H9 (cell line): ENCODE results near the gene TFF2. TPM values are rescaled to one million over a fixed set of nuclear protein-coding genes. Genes with fewer than 3 reads are reported as not detected.

ENCODE experiments used
- DNase-seq: peaks from one replicate; pipeline ENCODE4 v3.0.0-alpha.2; 2017
- H2AFZ ChIP-seq: one replicate; pipeline ENCODE4 v1.6.1; 2013; ENCODE audit warnings: mild to moderate bottlenecking, low read length, control low read depth, moderate library complexity
- H2AK5ac ChIP-seq: 2 replicates; pipeline ENCODE4 v1.6.1; 2013; ENCODE audit warnings: low read length, control low read depth, mixed read lengths; ENCODE audit not compliant: insufficient read length
- H2BK120ac ChIP-seq: one replicate; pipeline ENCODE4 v1.6.1; 2013; ENCODE audit warnings: low read depth, mild to moderate bottlenecking, low read length, control low read depth, inconsistent platforms; ENCODE audit not compliant: poor library complexity, severe bottlenecking
- H2BK12ac ChIP-seq: 2 replicates; pipeline ENCODE4 v1.6.1; 2013; ENCODE audit warnings: low read length, control low read depth, mixed read lengths, low read depth; ENCODE audit not compliant: insufficient read length
- H2BK15ac ChIP-seq: 2 replicates; pipeline ENCODE4 v1.6.1; 2013; ENCODE audit warnings: low read depth, low read length, control low read depth
- H2BK20ac ChIP-seq: one replicate; pipeline ENCODE4 v1.6.1; 2013; ENCODE audit warnings: low read depth, mild to moderate bottlenecking, low read length, control low read depth, inconsistent platforms; ENCODE audit not compliant: poor library complexity, severe bottlenecking
- H2BK5ac ChIP-seq: 2 replicates; pipeline ENCODE4 v1.6.1; 2013; ENCODE audit warnings: low read length, control low read depth, mixed read lengths; ENCODE audit not compliant: insufficient read length
- H3K14ac ChIP-seq: 2 replicates; pipeline ENCODE4 v1.6.1; 2013; ENCODE audit warnings: low read length, control low read depth; ENCODE audit not compliant: insufficient read depth
- H3K18ac ChIP-seq: 2 replicates; pipeline ENCODE4 v1.6.1; 2013; ENCODE audit warnings: low read depth, mild to moderate bottlenecking, mixed read lengths, low read length, control low read depth; ENCODE audit not compliant: insufficient read length
- H3K23ac ChIP-seq: 2 replicates; pipeline ENCODE4 v1.6.1; 2013; ENCODE audit warnings: low read length, control low read depth, mixed read lengths, low read depth; ENCODE audit not compliant: insufficient read length
- H3K23me2 ChIP-seq: 2 replicates; pipeline ENCODE4 v1.6.1; 2013; ENCODE audit warnings: low read depth, mild to moderate bottlenecking, mixed read lengths, low read length, control low read depth; ENCODE audit not compliant: insufficient read length, poor library complexity, severe bottlenecking
- H3K27ac ChIP-seq: 2 replicates; pipeline ENCODE4 v1.5.1; 2013; ENCODE audit warnings: low read length, control low read depth, mixed read lengths, low read depth; ENCODE audit not compliant: insufficient read length
- H3K27me3 ChIP-seq: 2 replicates; pipeline ENCODE4 v1.6.1; 2013; ENCODE audit warnings: low read length, control low read depth, inconsistent platforms; ENCODE audit not compliant: insufficient read depth
- H3K4ac ChIP-seq: 2 replicates; pipeline ENCODE4 v1.6.1; 2013; ENCODE audit warnings: low read depth, mild to moderate bottlenecking, control low read depth, inconsistent platforms, low read length, moderate library complexity
- H3K4me1 ChIP-seq: 2 replicates; pipeline ENCODE4 v1.6.1; 2013; ENCODE audit warnings: low read length, control low read depth, inconsistent platforms; ENCODE audit not compliant: insufficient read depth
- H3K4me2 ChIP-seq: 2 replicates; pipeline ENCODE4 v1.6.1; 2013; ENCODE audit warnings: low read length, control low read depth, mixed read lengths; ENCODE audit not compliant: insufficient read length, insufficient read depth
- H3K56ac ChIP-seq: 2 replicates; pipeline ENCODE4 v1.6.1; 2013; ENCODE audit warnings: low read depth, mild to moderate bottlenecking, mixed read lengths, low read length, control low read depth; ENCODE audit not compliant: insufficient read length
- H3K79me1 ChIP-seq: 2 replicates; pipeline ENCODE4 v1.6.1; 2013; ENCODE audit warnings: low read depth, mild to moderate bottlenecking, moderate library complexity, low read length, control low read depth, inconsistent platforms; ENCODE audit not compliant: insufficient read depth, poor library complexity, severe bottlenecking
- H3K79me2 ChIP-seq: 2 replicates; pipeline ENCODE4 v1.6.1; 2013; ENCODE audit warnings: low read length, control low read depth, inconsistent platforms; ENCODE audit not compliant: insufficient read depth
- H3K9ac ChIP-seq: 2 replicates; pipeline ENCODE4 v1.6.1; 2013; ENCODE audit warnings: low read length, control low read depth, mixed read lengths; ENCODE audit not compliant: insufficient read length; ENCODE audit errors: extremely low read depth
- H3K9me3 ChIP-seq: one replicate; pipeline ENCODE4 v1.6.1; 2013; ENCODE audit warnings: low read depth, low read length, inconsistent platforms; ENCODE audit not compliant: control insufficient read depth
- H3T11ph ChIP-seq: one replicate; pipeline ENCODE4 v1.6.1; 2013; ENCODE audit warnings: mild to moderate bottlenecking, low read length, control low read depth, inconsistent platforms
- H4K20me1 ChIP-seq: one replicate; pipeline ENCODE4 v1.6.1; 2013; ENCODE audit not compliant: control insufficient read depth, insufficient read length, insufficient read depth
- H4K5ac ChIP-seq: 2 replicates; pipeline ENCODE4 v1.6.1; 2013; ENCODE audit warnings: low read depth, mild to moderate bottlenecking, mixed read lengths, low read length, control low read depth; ENCODE audit not compliant: insufficient read length
- H4K8ac ChIP-seq: replicated peaks from 2 replicates; pipeline ENCODE4 v1.6.1; 2013; ENCODE audit warnings: low read length, control low read depth, mixed read lengths, low read depth; ENCODE audit not compliant: insufficient read length
- H4K91ac ChIP-seq: 2 replicates; pipeline ENCODE4 v1.6.1; 2013; ENCODE audit warnings: low read depth, mild to moderate bottlenecking, moderate library complexity, mixed read lengths, low read length, control low read depth; ENCODE audit not compliant: insufficient read length
- H3K27ac Mint-ChIP-seq, 3 experiments: 2 replicates in 2 of 3; 3 replicates in 1 of 3; pipeline ENCODE4 v1.8.0; 2020 to 2021; ENCODE audit warnings: mixed read lengths in 3 of 3, mild to moderate bottlenecking in 1 of 3, moderate library complexity in 1 of 3
- H3K27me3 Mint-ChIP-seq: 2 replicates; pipeline ENCODE4 v1.8.0; 2021; ENCODE audit warnings: low read depth, mild to moderate bottlenecking, moderate library complexity, mixed read lengths
- H3K36me3 Mint-ChIP-seq, 3 experiments: 2 replicates in 2 of 3; 3 replicates in 1 of 3; pipeline ENCODE4 v1.8.0; 2020 to 2021; ENCODE audit warnings: low read depth in 3 of 3, mixed read lengths in 3 of 3; ENCODE audit not compliant: insufficient read depth in 1 of 3
- H3K4me1 Mint-ChIP-seq, 2 experiments: 2 replicates each; pipeline ENCODE4 v1.8.0; 2020; ENCODE audit warnings: mixed read lengths in 2 of 2
- H3K4me3 Mint-ChIP-seq, 2 experiments: 2 replicates in 1 of 2; 3 replicates in 1 of 2; pipeline ENCODE4 v1.8.0; 2020 to 2021; ENCODE audit warnings: mild to moderate bottlenecking in 2 of 2, mixed read lengths in 2 of 2, moderate library complexity in 1 of 2
- H3K9me3 Mint-ChIP-seq, 2 experiments: 2 replicates in 1 of 2; 3 replicates in 1 of 2; pipeline ENCODE4 v1.8.0; 2020; ENCODE audit warnings: mild to moderate bottlenecking in 2 of 2, mixed read lengths in 2 of 2, moderate library complexity in 1 of 2
- WGBS: extraction: QIAGEN DNeasy Blood & Tissue Kit; methylation state at CpG from one replicate; pipeline ENCODE4 v1.1.7; 2013; ENCODE audit warnings: missing lambda C conversion rate, low lambda C conversion rate, mixed read lengths; ENCODE audit not compliant: insufficient read length; ENCODE audit errors: extremely low coverage; 5-methylcytosine and 5-hydroxymethylcytosine counted together
- total RNA-seq: library from RNA; stranded (reverse); gene quantifications from 2 replicates; pipeline ENCODE4 v1.2.1, GENCODE V29; 2021
- TF ChIP-seq, protein P1 (sequence below): fragments of 200-600 bp; sonication (generic); conservative IDR thresholded peaks from 3 replicates; pipeline ENCODE4 v1.8.0; 2021; ENCODE audit warnings: antibody characterized with exemption, mild to moderate bottlenecking

Gene TFF2
- total RNA-seq, 1 experiment from 2014 or later = not detected

DNA sequence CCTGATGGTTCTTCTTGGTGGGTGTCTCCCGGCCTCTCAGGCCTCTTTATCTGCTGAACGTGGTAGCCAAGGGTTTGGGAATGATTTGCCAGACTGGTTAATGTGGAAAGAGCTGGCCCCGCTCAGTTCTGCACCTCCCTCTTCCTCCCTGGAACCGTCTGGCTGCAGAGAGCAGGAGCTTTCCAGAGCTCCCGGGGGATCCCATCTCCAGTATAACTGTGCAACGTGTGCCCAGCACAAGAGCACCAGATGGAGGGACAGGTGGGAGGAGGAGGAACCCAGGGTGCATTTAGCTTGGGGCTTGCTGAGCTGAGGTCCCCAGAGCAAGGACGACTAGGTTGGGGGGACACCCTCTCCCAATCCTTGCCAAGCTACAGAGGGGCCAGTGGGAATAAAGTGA, 10.5 kb upstream of the TFF2 start:
- H3K4ac ChIP-seq = no peak overlapping the region
- DNase-seq = no peak
- Mint-ChIP-seq H3K4me1 (no peaks in the 10 kb centered on the region; a peak in 1 of 4 replicates), H3K27me3 (peaks cover 5% of the 10 kb centered on the region), H3K36me3 (peaks cover 0 to 5% (median 4%) of the 10 kb centered on the region in 3 experiments; a peak in 5 of 7 replicates), H3K4me3 (no peak overlapping the region), H3K9me3 (peaks cover 9 to 18% of the 10 kb centered on the region in 2 experiments), H3K27ac (no peak overlapping the region)
- no peak overlapping the region for H4K5ac ChIP-seq
- H2BK5ac ChIP-seq = no peak overlapping the region
- TF ChIP-seq, protein P1, sequence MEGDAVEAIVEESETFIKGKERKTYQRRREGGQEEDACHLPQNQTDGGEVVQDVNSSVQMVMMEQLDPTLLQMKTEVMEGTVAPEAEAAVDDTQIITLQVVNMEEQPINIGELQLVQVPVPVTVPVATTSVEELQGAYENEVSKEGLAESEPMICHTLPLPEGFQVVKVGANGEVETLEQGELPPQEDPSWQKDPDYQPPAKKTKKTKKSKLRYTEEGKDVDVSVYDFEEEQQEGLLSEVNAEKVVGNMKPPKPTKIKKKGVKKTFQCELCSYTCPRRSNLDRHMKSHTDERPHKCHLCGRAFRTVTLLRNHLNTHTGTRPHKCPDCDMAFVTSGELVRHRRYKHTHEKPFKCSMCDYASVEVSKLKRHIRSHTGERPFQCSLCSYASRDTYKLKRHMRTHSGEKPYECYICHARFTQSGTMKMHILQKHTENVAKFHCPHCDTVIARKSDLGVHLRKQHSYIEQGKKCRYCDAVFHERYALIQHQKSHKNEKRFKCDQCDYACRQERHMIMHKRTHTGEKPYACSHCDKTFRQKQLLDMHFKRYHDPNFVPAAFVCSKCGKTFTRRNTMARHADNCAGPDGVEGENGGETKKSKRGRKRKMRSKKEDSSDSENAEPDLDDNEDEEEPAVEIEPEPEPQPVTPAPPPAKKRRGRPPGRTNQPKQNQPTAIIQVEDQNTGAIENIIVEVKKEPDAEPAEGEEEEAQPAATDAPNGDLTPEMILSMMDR = no peak
- no peak overlapping the region for H4K91ac ChIP-seq
- H3K79me1 ChIP-seq = no peaks in the 10 kb centered on the region
- no peak overlapping the region for H3K56ac ChIP-seq
- WGBS = no CpG with 5 or more reads among the region's 7 CpGs
- no peaks in the 10 kb centered on the region for H3K9me3 ChIP-seq
- H3K79me2 ChIP-seq = no peaks in the 10 kb centered on the region
- H2AFZ ChIP-seq = no peak overlapping the region
- H3K14ac ChIP-seq = no peak overlapping the region
- H3K23me2 ChIP-seq = no peaks in the 10 kb centered on the region
- H3K9ac ChIP-seq = no peak overlapping the region
- H2BK15ac ChIP-seq = no peak overlapping the region
- H3K4me1 ChIP-seq = no peaks in the 10 kb centered on the region; the same call in 1 of the 2 replicates
- H3T11ph ChIP-seq = no peak overlapping the region
- no peak overlapping the region for H2BK12ac ChIP-seq
- H3K18ac ChIP-seq = no peak overlapping the region
- no peak overlapping the region for H4K8ac ChIP-seq
- no peak overlapping the region for H3K23ac ChIP-seq
- H3K4me2 ChIP-seq = no peak overlapping the region
- H2BK120ac ChIP-seq = no peak overlapping the region
- no peak overlapping the region for H3K27ac ChIP-seq
- no peaks in the 10 kb centered on the region for H3K27me3 ChIP-seq
- no peak overlapping the region for H2AK5ac ChIP-seq
- H2BK20ac ChIP-seq = no peak overlapping the region
- no peaks in the 10 kb centered on the region for H4K20me1 ChIP-seq
